HG03175 (cell line): ENCODE results near the gene PATE3.

Experiments
- ATAC-seq: cut with Tn5 transposase; IDR thresholded peaks from one replicate; pipeline ENCODE4 v1.9.1; 2021; ENCODE audit warnings: mild to moderate bottlenecking, moderate library complexity; ENCODE audit not compliant: unreplicated experiment

PATE3 gene

DNA sequence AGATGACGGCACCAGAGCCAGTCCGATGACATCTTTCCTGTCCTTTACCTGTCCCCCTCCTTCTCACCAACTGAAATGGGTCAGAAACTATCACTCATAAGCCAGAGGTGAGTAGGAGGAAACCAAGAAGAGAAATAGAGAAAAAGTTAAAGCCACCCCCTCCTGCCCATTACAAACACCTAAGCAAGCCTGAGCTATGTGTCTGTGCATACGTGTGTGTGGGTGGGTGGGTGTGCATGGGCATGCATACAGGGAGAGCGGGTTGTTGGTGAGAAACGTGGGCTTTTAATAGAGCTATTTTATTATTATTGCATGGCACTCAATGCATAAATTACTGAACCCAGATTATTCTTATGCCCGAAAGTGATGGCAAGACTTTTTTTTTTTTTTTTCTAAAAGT lies 47.8 kb downstream of the PATE3 start:
- ATAC-seq, result no peak
